ENCODE results near the gene FMNL2.

- no peak for TF ChIP-seq CTCF (IDR thresholded peaks at IDR 0.05; ENCODE audit: low read length)
- TF ChIP-seq EZH2 (IDR thresholded peaks at IDR 0.05; ENCODE audit: borderline replicate concordance, low read length): no peak
These were observed 44.1 kb downstream of the FMNL2 start for GRCh38 chr2:152379089-152379488.
